NCI-H460 (cell line): ENCODE data around the gene KLHDC8B. TPM values are rescaled to one million over a fixed set of nuclear protein-coding genes. Genes with fewer than 3 reads are reported as not detected.

Experiments used
- total RNA-seq: library from RNA; depleted of rRNA; stranded (reverse); fragments of >200 nt; shearing (Covaris generic); gene quantifications from 2 replicates; pipeline ENCODE4 v1.2.3, GENCODE V29; 2014; rRNA removed

The KLHDC8B gene
- total RNA-seq, 1 experiment from 2014 or later = 2.4 TPM

Other genes starting within 250 kb of the KLHDC8B start
- 43.0 and 45.8 TPM in 2 replicates for gene P4HTM, start 181.4 kb upstream of the KLHDC8B start, total RNA-seq
- gene WDR6, start 164.2 kb upstream of the KLHDC8B start, total RNA-seq = 27.8 and 28.2 TPM in 2 replicates
- gene DALRD3, start 153.0 kb upstream of the KLHDC8B start, total RNA-seq = 29.7 and 36.8 TPM in 2 replicates
- 81.5 and 103 TPM in 2 replicates for gene NDUFAF3, start 149.5 kb upstream of the KLHDC8B start, total RNA-seq
- 496 and 547 TPM in 2 replicates for gene IMPDH2, start 142.2 kb upstream of the KLHDC8B start, total RNA-seq
- gene QRICH1, start 77.5 kb upstream of the KLHDC8B start, total RNA-seq = 49.4 and 63.7 TPM in 2 replicates
- 143 and 164 TPM in 2 replicates for gene QARS1, start 66.8 kb upstream of the KLHDC8B start, total RNA-seq
- 26.6 and 33.5 TPM in 2 replicates for gene USP19, start 50.8 kb upstream of the KLHDC8B start, total RNA-seq
- 174 and 177 TPM in 2 replicates for gene LAMB2, start 38.5 kb upstream of the KLHDC8B start, total RNA-seq
- 9.8 and 10.4 TPM in 2 replicates for gene CCDC71, start 5.3 kb upstream of the KLHDC8B start, total RNA-seq
- gene C3orf62, start 105.6 kb downstream of the KLHDC8B start, total RNA-seq = 0.57 and 0.84 TPM in 2 replicates
- 7.9 and 12.6 TPM in 2 replicates for gene USP4, start 168.5 kb downstream of the KLHDC8B start, total RNA-seq
- gene GPX1, start 186.8 kb downstream of the KLHDC8B start, total RNA-seq = 189 and 219 TPM in 2 replicates
- 433 and 440 TPM in 2 replicates for gene RHOA, start 240.4 kb downstream of the KLHDC8B start, total RNA-seq
- 15.7 and 21.7 TPM in 2 replicates for gene TCTA, start 240.8 kb downstream of the KLHDC8B start, total RNA-seq